Large intestine (tissue), 3 donors: Measurements from ENCODE around the gene PHF21A. TPM values are rescaled to one million over a fixed set of nuclear protein-coding genes. Genes with fewer than 3 reads are reported as not detected.

Experiments
- DNase-seq, 2 donors: peaks; one replicate each; pipeline versions ENCODE4 v3.0.0 to v3.0.0-alpha.2; 2013
- H3K27ac ChIP-seq: one replicate; pipeline ENCODE4 v1.5.1; 2013; ENCODE audit warnings: low read length
- H3K27me3 ChIP-seq: 2 replicates; pipeline ENCODE4 v1.6.1; 2013; ENCODE audit warnings: low read length; ENCODE audit not compliant: control insufficient read depth, insufficient read depth
- H3K36me3 ChIP-seq: 2 replicates; pipeline ENCODE4 v1.6.1; 2013; ENCODE audit warnings: low read length; ENCODE audit not compliant: control insufficient read depth, insufficient read depth
- H3K4me1 ChIP-seq: one replicate; pipeline ENCODE4 v1.6.1; 2013; ENCODE audit warnings: low read length; ENCODE audit not compliant: control insufficient read depth, insufficient read depth
- H3K4me3 ChIP-seq: one replicate; pipeline ENCODE4 v1.5.1; 2013; ENCODE audit warnings: low read length
- H3K9me3 ChIP-seq: one replicate; pipeline ENCODE4 v1.6.1; 2013; ENCODE audit warnings: mild to moderate bottlenecking, low read depth, low read length, moderate library complexity; ENCODE audit not compliant: control insufficient read depth
- WGBS: methylation state at CpG from one replicate; pipeline ENCODE4 v1.1.5; 2013; ENCODE audit warnings: low lambda C conversion rate; ENCODE audit not compliant: insufficient coverage; 5-methylcytosine and 5-hydroxymethylcytosine counted together
- polyA plus RNA-seq: library from polyadenylated mRNA; unstranded; fragments of 120-200 nt; gene quantifications from one replicate; pipeline ENCODE4 v1.2.1, GENCODE V29; 2013

PHF21A gene
- polyA plus RNA-seq, 1 donor: 25.6 TPM

DNA sequence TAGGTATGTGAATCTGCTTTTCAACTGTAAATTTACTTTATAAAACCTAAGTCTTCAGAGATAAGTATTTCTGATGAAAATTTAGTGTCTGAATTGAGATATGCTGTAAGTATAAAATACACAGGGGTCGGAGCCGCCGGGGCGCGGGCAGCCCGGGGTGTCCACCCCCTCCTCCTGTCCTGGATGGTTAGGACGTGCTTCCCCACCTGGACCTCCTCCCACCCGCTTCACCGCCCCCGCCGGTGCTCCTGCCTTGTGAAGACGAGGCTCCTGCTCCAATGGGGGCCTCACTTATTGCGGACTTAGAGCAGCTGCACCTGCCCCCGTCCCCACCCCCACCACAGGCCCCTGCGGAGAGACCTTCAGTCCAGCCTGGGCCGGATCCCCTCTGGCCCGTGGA is 21.3 kb upstream of the PHF21A start:
- H3K27ac ChIP-seq: no peak overlapping the region
- H3K4me3 ChIP-seq: no peak overlapping the region
- no peaks in the 10 kb centered on the region for H3K36me3 ChIP-seq
- H3K27me3 ChIP-seq: no peaks in the 10 kb centered on the region
- no peaks in the 10 kb centered on the region for H3K9me3 ChIP-seq
- no peak for DNase-seq
- no peaks in the 10 kb centered on the region for H3K4me1 ChIP-seq
- WGBS: 0% methylated on average over 1 of the region's 17 CpGs

- H3K36me3 ChIP-seq: no peaks in the 10 kb centered on the region
- WGBS: no CpG with 5 or more reads among the region's 3 CpGs
- H3K4me1 ChIP-seq: no peaks in the 10 kb centered on the region
- no peak overlapping the region for H3K27ac ChIP-seq
- peaks cover 3% of the 10 kb centered on the region for H3K27me3 ChIP-seq
- H3K4me3 ChIP-seq: no peak overlapping the region
- DNase-seq: no peak
- H3K9me3 ChIP-seq: no peaks in the 10 kb centered on the region
Observed at GRCh38 chr11:46141597-46141996, 20.3 kb upstream of the PHF21A start.

DNA sequence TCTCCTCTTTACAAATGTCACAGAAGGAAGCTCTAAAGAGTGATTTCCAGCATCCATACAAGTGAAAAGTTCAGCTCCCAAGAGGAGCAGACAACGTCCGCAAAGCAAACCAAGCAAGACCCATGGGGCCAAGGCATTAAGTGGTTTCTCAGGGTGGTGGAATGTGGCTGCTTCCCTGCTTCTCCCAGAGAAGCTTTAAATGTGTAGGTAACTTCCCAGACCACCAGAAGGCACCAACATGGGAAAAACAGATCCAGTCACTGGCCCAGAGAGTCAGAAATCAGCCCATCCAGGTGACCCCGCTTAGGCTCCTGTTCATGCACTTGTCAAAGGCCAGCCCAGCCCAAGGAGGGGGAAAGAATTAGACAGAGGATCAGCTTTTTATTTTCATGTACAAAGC is 13.3 kb upstream of the PHF21A start:
- WGBS: no CpG with 5 or more reads among the region's 3 CpGs
- Histone ChIP-seq H3K4me1 (no peaks in the 10 kb centered on the region), H3K9me3 (no peaks in the 10 kb centered on the region), H3K4me3 (no peak overlapping the region), H3K27me3 (peaks cover 7% of the 10 kb centered on the region), H3K27ac (no peak overlapping the region), H3K36me3 (no peaks in the 10 kb centered on the region)
- no peak for DNase-seq

DNA sequence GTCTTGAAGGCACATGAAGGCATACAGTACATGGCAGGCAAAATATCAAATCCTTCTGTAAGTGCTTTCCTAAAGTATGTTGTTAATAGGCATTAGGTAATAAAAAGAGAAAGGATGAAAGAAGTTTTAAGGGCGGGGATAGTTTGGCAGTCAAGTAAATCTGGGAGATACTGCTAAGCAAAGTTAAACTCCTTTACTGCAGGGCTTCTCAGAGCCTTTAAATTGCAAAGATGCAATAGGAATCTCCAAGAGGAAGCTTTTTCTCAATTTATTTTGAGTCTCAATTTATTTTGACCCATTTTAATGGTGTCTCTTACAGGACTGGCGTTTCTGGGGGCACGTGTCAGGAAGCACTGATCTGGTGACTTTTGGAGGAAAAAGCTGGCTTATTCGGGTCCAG is 12.8 kb upstream of the PHF21A start:
- peaks cover 7% of the 10 kb centered on the region for H3K27me3 ChIP-seq
- no peak overlapping the region for H3K27ac ChIP-seq
- H3K36me3 ChIP-seq: no peaks in the 10 kb centered on the region
- H3K4me3 ChIP-seq: no peak overlapping the region
- DNase-seq: no peak
- WGBS: 62% methylated on average over 2 of the region's 4 CpGs
- H3K9me3 ChIP-seq: no peaks in the 10 kb centered on the region
- H3K4me1 ChIP-seq: no peaks in the 10 kb centered on the region

DNA sequence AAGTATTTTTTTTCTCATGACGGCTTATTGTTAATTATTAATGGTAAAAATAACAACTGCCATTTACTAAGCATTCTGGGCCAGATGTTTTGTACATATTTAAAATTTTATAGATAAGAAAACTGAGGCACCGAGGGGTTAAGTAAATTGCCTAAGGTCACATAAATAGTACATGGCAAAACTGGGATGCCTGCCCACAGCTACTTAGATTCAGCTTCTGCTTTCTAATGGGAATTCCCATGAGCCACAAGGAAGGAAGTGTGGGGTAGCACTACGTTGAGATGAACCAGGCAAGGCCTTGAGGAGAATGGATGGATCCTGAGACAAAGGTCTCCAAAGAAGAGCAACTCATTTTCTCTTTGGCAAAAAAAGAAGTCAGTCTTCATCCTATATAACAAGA is 11.9 kb upstream of the PHF21A start:
- no peaks in the 10 kb centered on the region for H3K4me1 ChIP-seq
- no CpG with 5 or more reads among the region's 3 CpGs for WGBS
- DNase-seq: no peak
- H3K4me3 ChIP-seq: no peak overlapping the region
- H3K27me3 ChIP-seq: peaks cover 7% of the 10 kb centered on the region
- H3K36me3 ChIP-seq: no peaks in the 10 kb centered on the region
- H3K27ac ChIP-seq: no peak overlapping the region
- no peaks in the 10 kb centered on the region for H3K9me3 ChIP-seq

- no peak for DNase-seq
- H3K4me3 ChIP-seq: no peak overlapping the region
- no peaks in the 10 kb centered on the region for H3K4me1 ChIP-seq
- H3K27ac ChIP-seq: no peak overlapping the region
- H3K27me3 ChIP-seq: peaks cover 2% of the 10 kb centered on the region
- no peaks in the 10 kb centered on the region for H3K9me3 ChIP-seq
- H3K36me3 ChIP-seq: no peaks in the 10 kb centered on the region
- no CpG with 5 or more reads among the region's 3 CpGs for WGBS
Observed at GRCh38 chr11:46130286-46130940, 9.2 kb upstream of the PHF21A start.

DNA sequence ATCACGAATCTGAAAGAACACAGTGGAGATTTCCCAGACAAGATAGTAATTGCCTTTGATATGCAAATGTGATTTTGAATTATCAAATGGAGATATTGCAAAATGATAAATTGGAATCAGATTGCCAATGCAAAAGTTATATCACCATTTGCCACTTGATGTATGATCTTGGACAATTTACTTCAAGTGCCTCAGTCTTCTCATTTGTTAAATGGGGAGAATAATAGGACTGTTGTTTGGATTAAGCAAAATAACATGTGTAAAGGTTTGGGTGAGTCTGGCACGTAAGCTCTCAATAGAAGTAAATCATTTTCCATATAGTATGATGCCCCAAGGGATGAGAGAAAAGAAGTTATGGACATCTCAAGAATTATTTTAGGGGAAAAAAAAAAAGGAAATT is 7.9 kb upstream of the PHF21A start:
- Histone ChIP-seq H3K4me1 (no peaks in the 10 kb centered on the region), H3K9me3 (no peaks in the 10 kb centered on the region), H3K4me3 (no peak overlapping the region), H3K27me3 (no peaks in the 10 kb centered on the region), H3K27ac (no peak overlapping the region), H3K36me3 (no peaks in the 10 kb centered on the region)
- 78% methylated on average over 1 of the region's 2 CpGs for WGBS
- no peak for DNase-seq

DNA sequence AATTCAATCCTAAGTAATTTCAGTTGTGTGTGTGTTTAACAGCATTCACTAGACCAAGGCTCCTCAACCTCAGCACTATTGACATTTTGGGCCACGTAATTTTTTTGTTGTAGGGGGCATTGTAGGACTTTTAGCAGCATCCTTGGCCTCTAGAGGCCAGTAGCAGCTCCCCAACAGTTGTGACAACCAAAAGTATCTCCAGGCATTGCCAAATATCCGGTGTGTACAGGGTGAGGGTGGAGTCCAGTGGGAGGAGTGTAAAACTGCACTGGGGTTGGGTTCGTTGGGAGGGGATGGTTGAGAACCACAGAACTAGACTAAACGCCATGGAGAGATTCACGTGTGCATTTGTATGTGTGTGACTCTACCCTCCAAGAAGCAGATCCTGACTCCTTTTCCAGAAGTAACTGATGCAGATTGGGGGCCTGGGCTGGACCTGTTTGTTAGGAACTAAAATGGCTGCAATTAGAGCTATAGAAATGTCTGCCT is 5.9 kb upstream of the PHF21A start:
- Histone ChIP-seq H3K27ac (no peak overlapping the region), H3K27me3 (no peaks in the 10 kb centered on the region), H3K4me1 (no peaks in the 10 kb centered on the region), H3K4me3 (no peak overlapping the region), H3K9me3 (no peaks in the 10 kb centered on the region), H3K36me3 (no peaks in the 10 kb centered on the region)
- DNase-seq: peak; percentile 9 to 20
- WGBS: no CpG with 5 or more reads among the region's 5 CpGs

DNA sequence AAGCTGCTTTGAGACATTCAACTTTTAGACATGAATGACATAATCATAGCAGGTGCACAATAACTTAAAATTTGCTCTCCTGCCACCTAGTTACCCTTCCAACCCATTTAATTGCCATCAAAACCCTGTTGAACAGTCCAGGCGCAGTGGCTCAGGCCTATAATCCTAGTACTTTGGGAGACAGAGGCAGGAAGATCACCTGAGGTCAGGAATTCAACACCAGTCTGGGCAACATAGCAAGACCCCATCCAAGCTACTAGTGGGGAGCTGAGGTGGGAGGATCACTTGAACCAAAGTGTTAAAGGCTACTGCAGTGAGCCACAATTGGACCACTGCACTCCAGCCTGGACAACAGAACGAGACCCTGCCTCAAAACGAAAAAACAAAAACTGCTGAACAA is 4.0 kb upstream of the PHF21A start:
- H3K4me1 ChIP-seq: no peaks in the 10 kb centered on the region
- H3K4me3 ChIP-seq: no peak overlapping the region
- no peak overlapping the region for H3K27ac ChIP-seq
- no peaks in the 10 kb centered on the region for H3K27me3 ChIP-seq
- DNase-seq: no peak
- H3K36me3 ChIP-seq: no peaks in the 10 kb centered on the region
- 100% methylated on average over 1 of the region's 3 CpGs for WGBS
- no peaks in the 10 kb centered on the region for H3K9me3 ChIP-seq

DNA sequence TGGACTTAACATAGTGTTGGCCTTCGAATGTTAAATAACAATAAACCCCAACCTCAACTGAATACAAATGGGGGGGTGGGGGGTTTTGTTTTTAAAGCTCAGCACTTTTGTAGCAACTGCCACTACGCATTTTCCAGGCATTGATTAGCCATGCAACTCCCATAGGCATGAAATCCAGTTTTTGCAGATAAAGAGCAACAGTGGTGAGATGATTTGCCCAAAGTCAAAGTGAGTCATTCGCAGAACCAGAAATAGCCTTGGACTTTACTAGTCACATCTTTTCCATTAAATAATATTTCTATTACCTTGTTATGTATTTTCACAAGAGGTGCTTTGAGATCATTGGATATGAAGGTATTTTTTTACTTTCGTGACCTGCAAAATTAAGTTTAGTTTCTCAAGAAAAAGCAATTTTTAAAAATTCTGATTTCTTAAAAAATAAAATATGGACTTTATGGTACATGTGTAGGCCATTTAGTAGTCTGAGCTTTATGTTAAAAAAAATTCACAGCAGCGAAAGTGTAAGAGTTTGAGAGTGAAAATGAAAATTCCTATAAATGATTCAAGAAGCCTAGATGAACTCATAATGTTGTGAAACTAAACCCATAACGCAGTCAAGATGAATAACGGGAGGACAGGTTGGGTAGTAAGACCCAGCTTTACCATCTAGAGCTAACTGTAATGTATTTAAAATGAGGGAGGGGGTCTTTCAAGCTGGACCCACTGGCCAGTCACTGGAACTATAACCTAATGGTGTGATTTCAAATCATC is 1.9 kb upstream of the PHF21A start:
- Histone ChIP-seq H3K27me3 (no peaks in the 10 kb centered on the region), H3K4me3 (peak overlapping the region; percentile 66), H3K27ac (peak overlapping the region; percentile 98), H3K36me3 (no peaks in the 10 kb centered on the region), H3K9me3 (no peaks in the 10 kb centered on the region), H3K4me1 (no peaks in the 10 kb centered on the region)
- peak; percentile 32 to 69 for DNase-seq
- 100% methylated on average over 3 of the region's 7 CpGs for WGBS
